SK-N-SH (cell line): ENCODE data around the gene MYB. TPM values are rescaled to one million over a fixed set of nuclear protein-coding genes. Genes with fewer than 3 reads are reported as not detected.

Source experiments
- CTCF ChIA-PET: fragments of 300-600, 350-600 bp; formaldehyde crosslinking; extraction: SDS; loops from one replicate; lab custom pipeline; 2021; lab: Yijun Ruan, JAX
- POLR2A ChIA-PET: fragments of 350-600 bp; sonication (Branson Sonifier 250); formaldehyde crosslinking; extraction: SDS; loops from one replicate; lab custom pipeline; 2020; ENCODE audit warnings: antibody characterized with exemption, inconsistent platforms; lab: Yijun Ruan, JAX
- DNase-seq: peaks from one replicate; pipeline ENCODE4 v3.0.0; 2012
- H2AFZ ChIP-seq: fragments of 200-600 bp; sonication (generic); 2 replicates; pipeline ENCODE4 v1.8.1; 2016; ENCODE audit warnings: antibody characterized with exemption, mild to moderate bottlenecking, low read depth
- H3F3A ChIP-seq: fragments of 200-600 bp; sonication (generic); replicated peaks from 2 replicates; pipeline ENCODE3; 2016; ENCODE audit warnings: antibody characterized with exemption, mild to moderate bottlenecking; ENCODE audit not compliant: insufficient read depth
- H3K27ac ChIP-seq, 2 experiments: fragments of 200-500 bp in 1 of 2; fragments of 200-600 bp in 1 of 2; sonication (Bioruptor generic) in 1 of 2; sonication (generic), shearing (Covaris generic) in 1 of 2; 2 replicates each; pipeline versions ENCODE4 v1.5.1 to v1.6.1; 2014 to 2016; ENCODE audit warnings: low read depth in 2 of 2, inconsistent platforms in 1 of 2, low read length in 1 of 2, mild to moderate bottlenecking in 1 of 2, mixed read lengths in 1 of 2
- H3K27me3 ChIP-seq: fragments of 200-600 bp; sonication (generic), shearing (Covaris generic); 2 replicates; pipeline ENCODE4 v1.6.1; 2016; ENCODE audit warnings: mixed run types; ENCODE audit not compliant: insufficient read depth
- H3K36me3 ChIP-seq, 2 experiments: fragments of 200-500 bp in 1 of 2; fragments of 200-600 bp in 1 of 2; sonication (Bioruptor generic) in 1 of 2; sonication (generic) in 1 of 2; replicated peaks in 1 of 2; 2 replicates each; pipeline versions ENCODE3 to v1.5.1; 2014 to 2016; ENCODE audit warnings: low read length in 1 of 2, mild to moderate bottlenecking in 1 of 2; ENCODE audit not compliant: insufficient read depth in 2 of 2, control insufficient read depth in 1 of 2
- H3K4me1 ChIP-seq, 2 experiments: fragments of 200-500 bp in 1 of 2; fragments of 200-600 bp in 1 of 2; sonication (Bioruptor generic) in 1 of 2; sonication (generic), shearing (Covaris generic) in 1 of 2; 2 replicates each; pipeline versions ENCODE4 v1.5.1 to v1.6.1; 2014 to 2016; ENCODE audit warnings: low read depth in 1 of 2, low read length in 1 of 2, mixed run types in 1 of 2; ENCODE audit not compliant: insufficient read depth in 2 of 2, control insufficient read depth in 1 of 2
- H3K4me2 ChIP-seq: fragments of 200-600 bp; sonication (generic), shearing (Covaris generic); 2 replicates; pipeline ENCODE4 v1.6.1; 2017; ENCODE audit warnings: mixed run types
- H3K4me3 ChIP-seq, 2 experiments: fragments of 200-500 bp in 1 of 2; fragments of 200-600 bp in 1 of 2; sonication (Bioruptor generic) in 1 of 2; sonication (generic), shearing (Covaris generic) in 1 of 2; 2 replicates each; pipeline versions ENCODE4 v1.5.1 to v1.8.1; 2014 to 2016; ENCODE audit warnings: low read depth in 2 of 2, inconsistent platforms in 1 of 2, low read length in 1 of 2, mild to moderate bottlenecking in 1 of 2, mixed read lengths in 1 of 2, moderate library complexity in 1 of 2
- H3K79me2 ChIP-seq: fragments of 200-600 bp; sonication (generic); 2 replicates; pipeline ENCODE4 v1.8.1; 2017; ENCODE audit warnings: mild to moderate bottlenecking; ENCODE audit not compliant: insufficient read depth
- H3K9ac ChIP-seq: fragments of 200-600 bp; sonication (generic); 2 replicates; pipeline ENCODE4 v1.6.1; 2017; ENCODE audit warnings: mixed run types
- H3K9me2 ChIP-seq: fragments of 200-600 bp; sonication (generic); 2 replicates; pipeline ENCODE4 v1.6.1; 2017; ENCODE audit warnings: mixed run types
- H3K9me3 ChIP-seq: fragments of 200-600 bp; sonication (generic); 2 replicates; pipeline ENCODE4 v1.6.1; 2017; ENCODE audit warnings: mixed run types, mild to moderate bottlenecking, moderate library complexity
- H4K20me1 ChIP-seq: fragments of 200-600 bp; sonication (generic); 2 replicates; pipeline ENCODE4 v1.6.1; 2017; ENCODE audit warnings: mild to moderate bottlenecking, mixed run types; ENCODE audit not compliant: insufficient read depth
- CHD2 ChIP-seq: fragments of 150-350 bp; IDR thresholded peaks from 2 replicates; pipeline ENCODE4 v1.6.1; 2018; ENCODE audit warnings: low read length; ENCODE audit not compliant: partially characterized antibody
- EP300 ChIP-seq, 2 experiments: IDR thresholded peaks; 2 replicates each; pipeline versions ENCODE4 v1.4.0 to v1.6.1; 2012; ENCODE audit warnings: borderline replicate concordance in 1 of 2, low read depth in 1 of 2, low read length in 1 of 2
- EZH2phosphoT487 ChIP-seq: fragments of 200-600 bp; sonication (generic); IDR thresholded peaks from 2 replicates; pipeline ENCODE4 v1.6.1; 2017; ENCODE audit warnings: low read depth, mixed run types, mild to moderate bottlenecking, antibody characterized with exemption, moderate library complexity, borderline replicate concordance
- FOSL2 ChIP-seq: IDR thresholded peaks from 2 replicates; pipeline ENCODE4 v1.4.0; 2012; ENCODE audit warnings: low read depth, mild to moderate bottlenecking, moderate library complexity, borderline replicate concordance
- IRF3 ChIP-seq: fragments of 150-350 bp; IDR thresholded peaks from 2 replicates; pipeline ENCODE4 v1.6.1; 2016; ENCODE audit warnings: mild to moderate bottlenecking, low read depth, low read length
- JUND ChIP-seq: IDR thresholded peaks from 2 replicates; pipeline ENCODE4 v1.4.0; 2012
- MXI1 ChIP-seq: IDR thresholded peaks from 2 replicates; pipeline ENCODE4 v1.6.1; 2012; ENCODE audit warnings: mild to moderate bottlenecking, low read depth, low read length, improper control_type of control experiment
- POLR2AphosphoS5 ChIP-seq: IDR thresholded peaks from 2 replicates; pipeline ENCODE4 v1.6.1; 2012; ENCODE audit warnings: low read depth, low read length
- USF1 ChIP-seq: IDR thresholded peaks from 2 replicates; pipeline ENCODE4 v1.4.0; 2012; ENCODE audit warnings: low read depth, borderline replicate concordance
- YY1 ChIP-seq: IDR thresholded peaks from 2 replicates; pipeline ENCODE4 v1.4.0; 2012; ENCODE audit warnings: low read depth, mild to moderate bottlenecking
- WGBS: methylation state at CpG from one replicate; pipeline ENCODE4 v1.1.6; 2017; ENCODE audit warnings: low lambda C conversion rate; 5-methylcytosine and 5-hydroxymethylcytosine counted together
- polyA plus RNA-seq, 3 experiments: library from polyadenylated mRNA; depleted of rRNA; stranded (reverse); fragments of >200 nt; gene quantifications; 2 replicates each; pipeline ENCODE4 v1.2.3, GENCODE V29; 2012
- TF ChIP-seq, protein P1 (sequence below): IDR thresholded peaks from 2 replicates; pipeline ENCODE4 v1.6.1; 2012; ENCODE audit warnings: mild to moderate bottlenecking, low read depth, low read length, moderate library complexity

MYB gene
- polyA plus RNA-seq, 1 of the 3 experiments (the other 2 are of a cell fraction): 0.85 TPM

- H3K9ac ChIP-seq: no peak overlapping the region
- DNase-seq: no peak
- H3K79me2 ChIP-seq: peaks cover 12% of the 10 kb centered on the region; the same call in 1 of the 2 replicates
These were observed 1.7 kb upstream of the MYB start for GRCh38 chr6:135179372-135179771.

DNA sequence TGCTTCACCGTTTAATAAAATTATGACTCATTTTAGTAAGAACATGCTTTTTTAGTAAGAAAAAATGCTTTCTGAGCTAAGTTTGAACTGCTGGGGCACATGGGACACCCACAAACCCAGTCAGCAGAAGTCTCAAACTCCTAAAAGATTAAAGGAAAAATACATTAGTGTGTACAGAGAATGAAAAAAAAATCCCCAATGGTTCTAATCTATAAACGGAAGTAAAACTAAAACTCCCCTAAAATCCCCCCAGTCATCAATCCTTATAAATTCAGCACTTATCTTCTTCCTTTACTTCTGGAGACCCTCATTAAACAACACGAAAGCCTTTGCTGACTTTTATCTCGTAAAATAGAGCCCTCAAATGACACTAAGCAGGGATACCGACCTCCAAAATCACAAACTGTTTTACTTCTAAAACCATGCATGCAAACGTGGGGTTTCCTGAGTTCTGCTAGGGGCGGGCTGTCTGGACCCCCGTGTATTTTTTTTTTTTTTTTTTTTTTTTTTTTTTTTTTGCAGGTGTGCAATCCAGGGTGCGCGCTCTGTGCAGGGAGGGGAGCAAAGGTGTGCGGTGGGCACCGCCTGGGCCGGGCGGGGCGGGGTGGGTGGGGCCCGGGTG, 1.1 kb upstream of the MYB start:
- Histone ChIP-seq H3F3A (peaks cover 12% of the 10 kb centered on the region), H3K27me3 (no peaks in the 10 kb centered on the region), H4K20me1 (no peaks in the 10 kb centered on the region), H3K9ac (no peak overlapping the region), H3K9me2 (no peaks in the 10 kb centered on the region), H3K4me1 (peaks cover 0 to 15% of the 10 kb centered on the region in 2 experiments; a peak in 1 of 4 replicates), H3K9me3 (no peaks in the 10 kb centered on the region), H3K27ac (no peak overlapping the region), H3K4me2 (0 out of 2 replicates have a peak overlapping the region, but pooled peaks have one; percentile 11), H3K79me2 (peaks cover 12% of the 10 kb centered on the region; the same call in 1 of the 2 replicates), H3K4me3 (peak overlapping the region in 1 of 2 experiments; percentile 70; a peak in 2 of 4 replicates), H3K36me3 (no peaks in the 10 kb centered on the region), H2AFZ (no peak overlapping the region)
- DNase-seq: no peak
- ChIA-PET CTCF (no interaction called here), POLR2A (no interaction called here)
- TF ChIP-seq MXI1 (0 out of 2 replicates have a peak, but pooled peaks have one; percentile 0), USF1 (no peak)
- WGBS: 13% methylated on average over 16 of the region's 16 CpGs

More at GRCh38 chr6:135179372-135179771, 1.7 kb upstream of the MYB start:
- H3K4me3 ChIP-seq: no peak overlapping the region
- WGBS: 81% methylated on average over 2 of the region's 2 CpGs
- H3K4me2 ChIP-seq: no peak overlapping the region
- no peak overlapping the region for H3K27ac ChIP-seq
- no peaks in the 10 kb centered on the region for H3K9me3 ChIP-seq
- TF ChIP-seq YY1 (no peak), CHD2 (no peak)
- no peaks in the 10 kb centered on the region for H3K27me3 ChIP-seq
- no peaks in the 10 kb centered on the region for H3K36me3 ChIP-seq
- H4K20me1 ChIP-seq: no peaks in the 10 kb centered on the region
- H3K4me1 ChIP-seq: peaks cover 0 to 15% of the 10 kb centered on the region in 2 experiments; a peak in 1 of 4 replicates
- ChIA-PET POLR2A (no interaction called here), CTCF (interaction anchor here (1.0 kb wide), 1 partner anchor 244 kb away, joined by 3 read pairs; no protein-coding TSS in a partner anchor)
- peaks cover 12% of the 10 kb centered on the region for H3F3A ChIP-seq
- no peak overlapping the region for H2AFZ ChIP-seq
- no peaks in the 10 kb centered on the region for H3K9me2 ChIP-seq

GRCh38 chr6:135181333-135182070, 394 bp downstream of the MYB start:
- peaks cover 12% of the 10 kb centered on the region for H3F3A ChIP-seq
- peaks cover 15% of the 10 kb centered on the region; the same call in 1 of the 2 replicates for H3K79me2 ChIP-seq
- no peaks in the 10 kb centered on the region for H3K36me3 ChIP-seq
- peak overlapping the region; percentile 52; the same call in 1 of the 2 replicates for H3K9ac ChIP-seq
- H2AFZ ChIP-seq: peak overlapping the region; percentile 80; the same call in 1 of the 2 replicates
- peak overlapping the region; percentile 89 for H3K4me2 ChIP-seq
- ChIA-PET CTCF (interaction anchor here (1.0 kb wide), 1 partner anchor 1057 kb away, joined by 3 read pairs; no protein-coding TSS in a partner anchor), POLR2A (no interaction called here)
- peaks cover 0 to 15% of the 10 kb centered on the region in 2 experiments; a peak in 1 of 4 replicates for H3K4me1 ChIP-seq
- WGBS: under 1% methylated on average over 40 of the region's 62 CpGs
- H3K9me2 ChIP-seq: no peaks in the 10 kb centered on the region
- H4K20me1 ChIP-seq: no peaks in the 10 kb centered on the region
- no peaks in the 10 kb centered on the region for H3K9me3 ChIP-seq
- H3K4me3 ChIP-seq: peak overlapping the region; percentile 70 to 74
- H3K27me3 ChIP-seq: no peaks in the 10 kb centered on the region
- no peak for DNase-seq
- H3K27ac ChIP-seq: peak overlapping the region in 1 of 2 experiments; percentile 58; a peak in 2 of 4 replicates
- TF ChIP-seq CHD2 (no peak), JUND (no peak), EP300 (IDR thresholded peaks at IDR 0.05; ENCODE audit: borderline replicate concordance in 1 of 2, low read depth in 1 of 2, low read length in 1 of 2) (no peak), IRF3 (no peak), FOSL2 (no peak), POLR2AphosphoS5 (no peak), EZH2phosphoT487 (no peak)
- TF ChIP-seq, protein P1, sequence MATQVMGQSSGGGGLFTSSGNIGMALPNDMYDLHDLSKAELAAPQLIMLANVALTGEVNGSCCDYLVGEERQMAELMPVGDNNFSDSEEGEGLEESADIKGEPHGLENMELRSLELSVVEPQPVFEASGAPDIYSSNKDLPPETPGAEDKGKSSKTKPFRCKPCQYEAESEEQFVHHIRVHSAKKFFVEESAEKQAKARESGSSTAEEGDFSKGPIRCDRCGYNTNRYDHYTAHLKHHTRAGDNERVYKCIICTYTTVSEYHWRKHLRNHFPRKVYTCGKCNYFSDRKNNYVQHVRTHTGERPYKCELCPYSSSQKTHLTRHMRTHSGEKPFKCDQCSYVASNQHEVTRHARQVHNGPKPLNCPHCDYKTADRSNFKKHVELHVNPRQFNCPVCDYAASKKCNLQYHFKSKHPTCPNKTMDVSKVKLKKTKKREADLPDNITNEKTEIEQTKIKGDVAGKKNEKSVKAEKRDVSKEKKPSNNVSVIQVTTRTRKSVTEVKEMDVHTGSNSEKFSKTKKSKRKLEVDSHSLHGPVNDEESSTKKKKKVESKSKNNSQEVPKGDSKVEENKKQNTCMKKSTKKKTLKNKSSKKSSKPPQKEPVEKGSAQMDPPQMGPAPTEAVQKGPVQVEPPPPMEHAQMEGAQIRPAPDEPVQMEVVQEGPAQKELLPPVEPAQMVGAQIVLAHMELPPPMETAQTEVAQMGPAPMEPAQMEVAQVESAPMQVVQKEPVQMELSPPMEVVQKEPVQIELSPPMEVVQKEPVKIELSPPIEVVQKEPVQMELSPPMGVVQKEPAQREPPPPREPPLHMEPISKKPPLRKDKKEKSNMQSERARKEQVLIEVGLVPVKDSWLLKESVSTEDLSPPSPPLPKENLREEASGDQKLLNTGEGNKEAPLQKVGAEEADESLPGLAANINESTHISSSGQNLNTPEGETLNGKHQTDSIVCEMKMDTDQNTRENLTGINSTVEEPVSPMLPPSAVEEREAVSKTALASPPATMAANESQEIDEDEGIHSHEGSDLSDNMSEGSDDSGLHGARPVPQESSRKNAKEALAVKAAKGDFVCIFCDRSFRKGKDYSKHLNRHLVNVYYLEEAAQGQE: no peak
